Placental pericyte (primary cell): Measurements from ENCODE around the gene IL21R. TPM values are rescaled to one million over a fixed set of nuclear protein-coding genes. Genes with fewer than 3 reads are reported as not detected.

Experiments used
- total RNA-seq: library from RNA; depleted of rRNA; stranded (reverse); fragments of >200 nt; gene quantifications from 2 replicates; pipeline ENCODE4 v1.2.3, GENCODE V29; 2012

Gene IL21R
- 0.14 and 2.0 TPM in 2 replicates for total RNA-seq

GRCh38 chr16:27401768-27402568 lies at the start of gene IL21R:
TSS of gene IL21R (plus strand) at chr16:27402174. CDS start at chr16:27430072, 27,898 bp downstream.

Other genes starting within 250 kb of the IL21R start
- 6.3 and 10.0 TPM in 2 replicates for gene KDM8, start 198.6 kb upstream of the IL21R start, total RNA-seq
- 61.0 and 82.7 TPM in 2 replicates for gene NSMCE1, start 133.4 kb upstream of the IL21R start, total RNA-seq
- 68.1 and 122 TPM in 2 replicates for gene IL4R, start 88.2 kb upstream of the IL21R start, total RNA-seq
- 63.9 and 117 TPM in 2 replicates for gene GTF3C1, start 147.7 kb downstream of the IL21R start, total RNA-seq
- gene KATNIP, start 148.0 kb downstream of the IL21R start, total RNA-seq, result 22.0 and 28.9 TPM in 2 replicates